ENCODE results near the gene AUTS2. TPM values are rescaled to one million over a fixed set of nuclear protein-coding genes. Genes with fewer than 3 reads are reported as not detected.

AUTS2 gene
- total and polyA plus RNA-seq, 2 experiments from 2014 or later, result 32.0 to 91.0 TPM

DNA sequence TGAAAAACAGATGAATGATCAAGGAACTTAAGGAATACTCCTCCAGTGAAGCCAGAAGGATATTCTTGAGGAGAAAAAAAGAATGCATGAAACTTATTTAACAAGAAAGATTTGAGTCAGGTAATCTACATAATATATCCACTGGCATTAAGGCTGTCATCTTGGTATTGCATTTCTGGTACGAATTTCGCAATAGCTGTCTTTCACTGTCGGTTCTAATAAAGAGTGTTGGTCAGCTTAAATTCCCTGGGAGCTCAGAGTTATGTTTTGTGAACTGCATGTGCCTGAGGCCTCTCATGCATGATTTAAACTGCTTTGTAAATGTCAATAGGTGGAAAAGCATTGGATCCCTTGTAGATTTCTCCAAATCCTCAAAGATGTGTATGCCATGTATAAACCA lies 968.4 kb downstream of the AUTS2 start (continued):
- TF ChIP-seq, protein P1, sequence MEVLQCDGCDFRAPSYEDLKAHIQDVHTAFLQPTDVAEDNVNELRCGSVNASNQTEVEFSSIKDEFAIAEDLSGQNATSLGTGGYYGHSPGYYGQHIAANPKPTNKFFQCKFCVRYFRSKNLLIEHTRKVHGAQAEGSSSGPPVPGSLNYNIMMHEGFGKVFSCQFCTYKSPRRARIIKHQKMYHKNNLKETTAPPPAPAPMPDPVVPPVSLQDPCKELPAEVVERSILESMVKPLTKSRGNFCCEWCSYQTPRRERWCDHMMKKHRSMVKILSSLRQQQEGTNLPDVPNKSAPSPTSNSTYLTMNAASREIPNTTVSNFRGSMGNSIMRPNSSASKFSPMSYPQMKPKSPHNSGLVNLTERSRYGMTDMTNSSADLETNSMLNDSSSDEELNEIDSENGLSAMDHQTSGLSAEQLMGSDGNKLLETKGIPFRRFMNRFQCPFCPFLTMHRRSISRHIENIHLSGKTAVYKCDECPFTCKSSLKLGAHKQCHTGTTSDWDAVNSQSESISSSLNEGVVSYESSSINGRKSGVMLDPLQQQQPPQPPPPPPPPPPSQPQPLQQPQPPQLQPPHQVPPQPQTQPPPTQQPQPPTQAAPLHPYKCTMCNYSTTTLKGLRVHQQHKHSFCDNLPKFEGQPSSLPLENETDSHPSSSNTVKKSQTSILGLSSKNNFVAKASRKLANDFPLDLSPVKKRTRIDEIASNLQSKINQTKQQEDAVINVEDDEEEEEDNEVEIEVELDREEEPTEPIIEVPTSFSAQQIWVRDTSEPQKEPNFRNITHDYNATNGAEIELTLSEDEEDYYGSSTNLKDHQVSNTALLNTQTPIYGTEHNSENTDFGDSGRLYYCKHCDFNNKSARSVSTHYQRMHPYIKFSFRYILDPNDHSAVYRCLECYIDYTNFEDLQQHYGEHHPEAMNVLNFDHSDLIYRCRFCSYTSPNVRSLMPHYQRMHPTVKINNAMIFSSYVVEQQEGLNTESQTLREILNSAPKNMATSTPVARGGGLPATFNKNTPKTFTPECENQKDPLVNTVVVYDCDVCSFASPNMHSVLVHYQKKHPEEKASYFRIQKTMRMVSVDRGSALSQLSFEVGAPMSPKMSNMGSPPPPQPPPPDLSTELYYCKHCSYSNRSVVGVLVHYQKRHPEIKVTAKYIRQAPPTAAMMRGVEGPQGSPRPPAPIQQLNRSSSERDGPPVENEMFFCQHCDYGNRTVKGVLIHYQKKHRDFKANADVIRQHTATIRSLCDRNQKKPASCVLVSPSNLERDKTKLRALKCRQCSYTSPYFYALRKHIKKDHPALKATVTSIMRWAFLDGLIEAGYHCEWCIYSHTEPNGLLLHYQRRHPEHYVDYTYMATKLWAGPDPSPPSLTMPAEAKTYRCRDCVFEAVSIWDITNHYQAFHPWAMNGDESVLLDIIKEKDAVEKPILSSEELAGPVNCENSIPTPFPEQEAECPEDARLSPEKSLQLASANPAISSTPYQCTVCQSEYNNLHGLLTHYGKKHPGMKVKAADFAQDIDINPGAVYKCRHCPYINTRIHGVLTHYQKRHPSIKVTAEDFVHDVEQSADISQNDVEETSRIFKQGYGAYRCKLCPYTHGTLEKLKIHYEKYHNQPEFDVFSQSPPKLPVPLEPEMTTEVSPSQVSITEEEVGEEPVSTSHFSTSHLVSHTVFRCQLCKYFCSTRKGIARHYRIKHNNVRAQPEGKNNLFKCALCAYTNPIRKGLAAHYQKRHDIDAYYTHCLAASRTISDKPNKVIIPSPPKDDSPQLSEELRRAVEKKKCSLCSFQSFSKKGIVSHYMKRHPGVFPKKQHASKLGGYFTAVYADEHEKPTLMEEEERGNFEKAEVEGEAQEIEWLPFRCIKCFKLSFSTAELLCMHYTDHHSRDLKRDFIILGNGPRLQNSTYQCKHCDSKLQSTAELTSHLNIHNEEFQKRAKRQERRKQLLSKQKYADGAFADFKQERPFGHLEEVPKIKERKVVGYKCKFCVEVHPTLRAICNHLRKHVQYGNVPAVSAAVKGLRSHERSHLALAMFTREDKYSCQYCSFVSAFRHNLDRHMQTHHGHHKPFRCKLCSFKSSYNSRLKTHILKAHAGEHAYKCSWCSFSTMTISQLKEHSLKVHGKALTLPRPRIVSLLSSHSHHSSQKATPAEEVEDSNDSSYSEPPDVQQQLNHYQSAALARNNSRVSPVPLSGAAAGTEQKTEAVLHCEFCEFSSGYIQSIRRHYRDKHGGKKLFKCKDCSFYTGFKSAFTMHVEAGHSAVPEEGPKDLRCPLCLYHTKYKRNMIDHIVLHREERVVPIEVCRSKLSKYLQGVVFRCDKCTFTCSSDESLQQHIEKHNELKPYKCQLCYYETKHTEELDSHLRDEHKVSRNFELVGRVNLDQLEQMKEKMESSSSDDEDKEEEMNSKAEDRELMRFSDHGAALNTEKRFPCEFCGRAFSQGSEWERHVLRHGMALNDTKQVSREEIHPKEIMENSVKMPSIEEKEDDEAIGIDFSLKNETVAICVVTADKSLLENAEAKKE (CRISPR knock-in tag; IDR thresholded peaks at IDR 0.05), result no peak
- TF ChIP-seq JUNB (IDR thresholded peaks at IDR 0.05; ENCODE audit: unreplicated experiment), result no peak
- no peak for TF ChIP-seq ZNF114 (CRISPR knock-in tag; IDR thresholded peaks at IDR 0.05)
- TF ChIP-seq STAT1 (IDR thresholded peaks at IDR 0.05; ENCODE audit: unreplicated experiment), result no peak
- no peak for TF ChIP-seq POLR2AphosphoS5 (IDR thresholded peaks at IDR 0.05; ENCODE audit: low read depth)
- TF ChIP-seq NANOG (IDR thresholded peaks at IDR 0.05; ENCODE audit: borderline replicate concordance), result no peak
- TF ChIP-seq, protein P2, sequence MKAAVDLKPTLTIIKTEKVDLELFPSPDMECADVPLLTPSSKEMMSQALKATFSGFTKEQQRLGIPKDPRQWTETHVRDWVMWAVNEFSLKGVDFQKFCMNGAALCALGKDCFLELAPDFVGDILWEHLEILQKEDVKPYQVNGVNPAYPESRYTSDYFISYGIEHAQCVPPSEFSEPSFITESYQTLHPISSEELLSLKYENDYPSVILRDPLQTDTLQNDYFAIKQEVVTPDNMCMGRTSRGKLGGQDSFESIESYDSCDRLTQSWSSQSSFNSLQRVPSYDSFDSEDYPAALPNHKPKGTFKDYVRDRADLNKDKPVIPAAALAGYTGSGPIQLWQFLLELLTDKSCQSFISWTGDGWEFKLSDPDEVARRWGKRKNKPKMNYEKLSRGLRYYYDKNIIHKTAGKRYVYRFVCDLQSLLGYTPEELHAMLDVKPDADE (IDR thresholded peaks at IDR 0.05), result no peak
- no peak for TF ChIP-seq EZH2phosphoT487 (IDR thresholded peaks at IDR 0.05; ENCODE audit: unreplicated experiment)

DNA sequence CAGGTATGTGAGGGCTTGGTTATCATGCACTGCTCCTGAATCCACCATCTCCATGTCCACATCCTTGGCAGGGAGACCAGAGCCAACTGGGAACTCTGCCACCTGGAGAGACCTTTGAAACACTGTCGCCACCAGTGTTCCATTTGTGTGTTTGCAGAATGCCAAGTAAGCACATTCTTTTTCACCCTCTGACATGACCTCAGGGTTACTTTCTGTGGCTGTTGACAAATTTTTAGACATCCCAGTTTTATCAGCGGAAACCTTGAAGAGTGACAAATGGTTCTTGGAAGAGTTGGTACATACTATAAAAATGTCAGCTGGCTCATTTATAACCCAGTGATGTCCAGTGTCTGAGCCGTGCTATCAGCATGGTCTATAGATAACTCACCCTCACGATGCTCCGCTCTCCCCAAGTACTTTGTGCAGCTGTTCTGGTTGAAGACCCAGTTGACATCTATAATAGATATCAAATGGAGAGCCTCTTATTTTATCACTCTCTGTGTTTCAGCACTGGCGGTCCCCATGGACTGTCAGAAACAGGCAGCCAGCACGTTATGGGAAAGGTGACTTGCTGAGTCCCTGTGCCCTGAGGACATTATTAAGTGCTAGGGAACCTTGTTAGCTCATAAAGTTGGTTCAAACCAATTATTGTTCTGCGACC lies 970.5 kb downstream of the AUTS2 start:
- Histone ChIP-seq H3K27me3 (ENCODE audit: insufficient read depth) (no peaks in the 10 kb centered on the region), H2AFZ (no peak overlapping the region), H3K9me2 (ENCODE audit: insufficient read depth) (no peaks in the 10 kb centered on the region), H3K4me2 (no peak overlapping the region), H3F3A (replicated peaks; ENCODE audit: low read depth) (no peaks in the 10 kb centered on the region), H3K79me2 (replicated peaks; ENCODE audit: insufficient read depth) (no peaks in the 10 kb centered on the region), H4K20me1 (replicated peaks; ENCODE audit: insufficient read depth) (no peaks in the 10 kb centered on the region), H3K4me1 (ENCODE audit: insufficient read depth) (0 out of 2 replicates have a peak, but pooled peaks cover 4% of the 10 kb centered on the region), H3K4me3 (no peak overlapping the region), H3K27ac (ENCODE audit: low read depth) (no peak overlapping the region), H3K36me3 (ENCODE audit: insufficient read depth) (no peaks in the 10 kb centered on the region)
- H3K36me3 Mint-ChIP-seq (ENCODE audit: low read depth), result no peaks in the 10 kb centered on the region
- H3K9me3 Mint-ChIP-seq, result no peaks in the 10 kb centered on the region
- DNase-seq (ENCODE audit: low spot score) (no peak), ATAC-seq (no peak)
- no peak overlapping the region for H3K27ac Mint-ChIP-seq
- peaks cover 2% of the 10 kb centered on the region for H3K27me3 Mint-ChIP-seq (ENCODE audit: insufficient read depth, low read depth, poor library complexity)
- no peak overlapping the region for H3K4me3 Mint-ChIP-seq
- peaks cover 14% of the 10 kb centered on the region for H3K4me1 Mint-ChIP-seq
- TF ChIP-seq, protein P3, sequence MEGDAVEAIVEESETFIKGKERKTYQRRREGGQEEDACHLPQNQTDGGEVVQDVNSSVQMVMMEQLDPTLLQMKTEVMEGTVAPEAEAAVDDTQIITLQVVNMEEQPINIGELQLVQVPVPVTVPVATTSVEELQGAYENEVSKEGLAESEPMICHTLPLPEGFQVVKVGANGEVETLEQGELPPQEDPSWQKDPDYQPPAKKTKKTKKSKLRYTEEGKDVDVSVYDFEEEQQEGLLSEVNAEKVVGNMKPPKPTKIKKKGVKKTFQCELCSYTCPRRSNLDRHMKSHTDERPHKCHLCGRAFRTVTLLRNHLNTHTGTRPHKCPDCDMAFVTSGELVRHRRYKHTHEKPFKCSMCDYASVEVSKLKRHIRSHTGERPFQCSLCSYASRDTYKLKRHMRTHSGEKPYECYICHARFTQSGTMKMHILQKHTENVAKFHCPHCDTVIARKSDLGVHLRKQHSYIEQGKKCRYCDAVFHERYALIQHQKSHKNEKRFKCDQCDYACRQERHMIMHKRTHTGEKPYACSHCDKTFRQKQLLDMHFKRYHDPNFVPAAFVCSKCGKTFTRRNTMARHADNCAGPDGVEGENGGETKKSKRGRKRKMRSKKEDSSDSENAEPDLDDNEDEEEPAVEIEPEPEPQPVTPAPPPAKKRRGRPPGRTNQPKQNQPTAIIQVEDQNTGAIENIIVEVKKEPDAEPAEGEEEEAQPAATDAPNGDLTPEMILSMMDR (conservative IDR thresholded peaks at IDR 0.05; ENCODE audit: low read depth in 2 of 2), result no peak
- TF ChIP-seq EZH2 (IDR thresholded peaks at IDR 0.05; ENCODE audit: low read depth, unreplicated experiment), result no peak

Measured in GM23338 (cell line).